HG03354 (cell line): Measurements from ENCODE around the gene CMPK1.
"Not testable (repeated sequence)": the region's sequence is repeated elsewhere in the genome, so short reads cannot be mapped to it uniquely, and the experiment has no call there.

Experiments
- ATAC-seq: cut with Tn5 transposase; IDR thresholded peaks from one replicate; pipeline ENCODE4 v1.9.1; 2021; ENCODE audit warnings: mild to moderate bottlenecking; ENCODE audit not compliant: unreplicated experiment, poor library complexity, severe bottlenecking

The CMPK1 gene

GRCh38 chr1:47333578-47333921 is at the start of gene CMPK1:
Gene CMPK1, plus strand, starts transcription at chr1:47333790. Its CDS starts 156 bp downstream, at chr1:47333946.
- ATAC-seq, result peak; percentile 81

GRCh38 chr1:47288116-47288515 is 45.5 kb upstream of the CMPK1 start:
- not testable (repeated sequence) for ATAC-seq

GRCh38 chr1:47294863-47295262 is 38.7 kb upstream of the CMPK1 start:
- ATAC-seq, result not testable (repeated sequence)

- no peak for ATAC-seq
Measured at GRCh38 chr1:47295579-47295978, 38.0 kb upstream of the CMPK1 start.

GRCh38 chr1:47298025-47298699 is 35.4 kb upstream of the CMPK1 start:
- no peak for ATAC-seq

- ATAC-seq, result no peak
Measured at GRCh38 chr1:47302472-47302871, 31.1 kb upstream of the CMPK1 start.

GRCh38 chr1:47309427-47309826 is 24.2 kb upstream of the CMPK1 start:
- ATAC-seq, result no peak

- peak; percentile 98 for ATAC-seq
Measured at GRCh38 chr1:47313915-47314664, 19.5 kb upstream of the CMPK1 start, which contains the start of gene STIL. Gene STIL, minus strand, starts transcription at chr1:47314147. Its CDS starts 3,828 bp downstream, at chr1:47310319.

GRCh38 chr1:47317841-47318240 is 15.7 kb upstream of the CMPK1 start:
- no peak for ATAC-seq

GRCh38 chr1:47319968-47320367 is 13.6 kb upstream of the CMPK1 start:
- ATAC-seq, result not testable (repeated sequence)

- no peak for ATAC-seq
Measured at GRCh38 chr1:47323599-47324031, 10.0 kb upstream of the CMPK1 start.

GRCh38 chr1:47324682-47325081 is 8.9 kb upstream of the CMPK1 start:
- ATAC-seq, result no peak

- ATAC-seq, result no peak
Measured at GRCh38 chr1:47325528-47325927, 8.1 kb upstream of the CMPK1 start.

- ATAC-seq, result no peak
Measured at GRCh38 chr1:47326271-47326670, 7.3 kb upstream of the CMPK1 start.

- ATAC-seq, result no peak
Measured at GRCh38 chr1:47328992-47329391, 4.6 kb upstream of the CMPK1 start.

- no peak for ATAC-seq
Measured at GRCh38 chr1:47330212-47330611, 3.4 kb upstream of the CMPK1 start.

- no peak for ATAC-seq
Measured at GRCh38 chr1:47331875-47332274, 1.7 kb upstream of the CMPK1 start.

GRCh38 chr1:47332779-47333577 is 612 bp upstream of the CMPK1 start:
- no peak for ATAC-seq

- peak; percentile 91 for ATAC-seq
Measured at GRCh38 chr1:47333922-47334764, 553 bp downstream of the CMPK1 start.
